NCI-H69 (cell line): ENCODE results near the gene PDYN.

Experiments used
- DNase-seq: peaks from one replicate; lab custom pipeline; 2025; lab: John Stamatoyannopoulos, UW

Gene PDYN

GRCh38 chr20:1994627-1995026 is 769 bp upstream of the PDYN start:
- no peak for DNase-seq

- DNase-seq = peak; percentile 25
Measured at GRCh38 chr20:1992359-1993110, 1.3 kb downstream of the PDYN start.

GRCh38 chr20:1987826-1988225 is 6.0 kb downstream of the PDYN start:
- DNase-seq = peak; percentile 58

GRCh38 chr20:1983301-1983700 is 10.6 kb downstream of the PDYN start:
- DNase-seq = peak; percentile 33

GRCh38 chr20:1982686-1983085 is 11.2 kb downstream of the PDYN start:
- no peak for DNase-seq

GRCh38 chr20:1979106-1979778 is 14.6 kb downstream of the PDYN start:
- no peak for DNase-seq

- no peak for DNase-seq
Measured at GRCh38 chr20:1975291-1975690, 18.6 kb downstream of the PDYN start.

- DNase-seq = no peak
Measured at GRCh38 chr20:1973601-1974440, 20.0 kb downstream of the PDYN start.

- DNase-seq = no peak
Measured at GRCh38 chr20:1971893-1972586, 21.8 kb downstream of the PDYN start.

- no peak for DNase-seq
Measured at GRCh38 chr20:1968964-1969363, 24.9 kb downstream of the PDYN start.

- peak; percentile 86 for DNase-seq
Measured at GRCh38 chr20:1965520-1966351, 28.1 kb downstream of the PDYN start.

GRCh38 chr20:1964659-1965405 is 29.0 kb downstream of the PDYN start:
- DNase-seq = no peak

GRCh38 chr20:1964061-1964460 is 29.8 kb downstream of the PDYN start:
- DNase-seq = no peak

GRCh38 chr20:1961374-1961773 is 32.5 kb downstream of the PDYN start:
- no peak for DNase-seq

- no peak for DNase-seq
Measured at GRCh38 chr20:1959156-1959555, 34.7 kb downstream of the PDYN start.

- DNase-seq = no peak
Measured at GRCh38 chr20:1958426-1958825, 35.4 kb downstream of the PDYN start.

- no peak for DNase-seq
Measured at GRCh38 chr20:1955217-1955616, 38.6 kb downstream of the PDYN start.

- DNase-seq = no peak
Measured at GRCh38 chr20:1953621-1954020, 40.2 kb downstream of the PDYN start.

- peak; percentile 98 for DNase-seq
Measured at GRCh38 chr20:1952737-1953530, 40.9 kb downstream of the PDYN start.
